GM06990 (cell line): ENCODE measurements around the gene IFTAP.
"Not testable (repeated sequence)": the region's sequence is repeated elsewhere in the genome, so short reads cannot be mapped to it uniquely, and the experiment has no call there.

Experiments used
- DNase-seq: peaks from one replicate; pipeline ENCODE4 v3.0.0-alpha.2; 2011; ENCODE audit not compliant: insufficient read length; ENCODE audit errors: extremely low read depth
- H3K27me3 ChIP-seq: replicated peaks from 2 replicates; pipeline ENCODE4 v1.6.0; 2011; ENCODE audit warnings: low read length; ENCODE audit not compliant: control insufficient read depth, insufficient read depth
- H3K36me3 ChIP-seq: 2 replicates; pipeline ENCODE4 v1.5.1; 2011; ENCODE audit warnings: low read length; ENCODE audit not compliant: control insufficient read depth, insufficient read depth
- H3K4me3 ChIP-seq: replicated peaks from 2 replicates; pipeline ENCODE4 v1.5.1; 2011; ENCODE audit warnings: low read depth, mild to moderate bottlenecking, control low read depth, low read length
- CTCF ChIP-seq: IDR thresholded peaks from 2 replicates; pipeline ENCODE4 v1.5.1; 2011; ENCODE audit warnings: low read length, control low read depth, mild to moderate bottlenecking, inconsistent platforms; ENCODE audit not compliant: insufficient read depth, poor library complexity, severe bottlenecking

Gene IFTAP

DNA sequence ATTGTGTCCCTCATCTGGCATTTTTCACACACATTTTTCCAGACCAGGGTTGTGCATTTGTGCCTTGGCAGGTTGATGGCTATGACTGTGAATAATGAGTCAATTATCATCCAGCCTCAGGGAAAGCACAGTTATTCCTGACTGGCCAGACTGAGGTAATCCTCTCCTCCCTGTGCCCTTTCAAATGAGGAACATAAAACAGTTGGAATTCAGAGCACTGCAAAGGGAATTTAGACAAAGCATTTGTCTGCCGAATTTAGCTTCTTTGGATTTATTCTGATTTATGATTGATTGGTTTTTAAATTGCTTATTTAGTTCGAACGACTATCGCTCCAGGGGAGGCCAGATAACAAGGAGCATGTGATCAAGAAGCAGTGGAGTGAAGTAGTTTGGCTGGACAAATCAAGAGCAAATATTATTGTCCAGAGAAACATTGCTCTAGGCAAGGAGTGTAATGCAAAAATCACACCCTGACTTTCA is 34.5 kb downstream of the IFTAP start:
- no peak for DNase-seq
- Histone ChIP-seq H3K27me3 (no peaks in the 10 kb centered on the region), H3K36me3 (no peaks in the 10 kb centered on the region), H3K4me3 (no peak overlapping the region)
- TF ChIP-seq CTCF = no peak

GRCh38 chr11:36631774-36632173 is 37.5 kb downstream of the IFTAP start:
- TF ChIP-seq CTCF = no peak
- no peak overlapping the region for H3K4me3 ChIP-seq
- H3K27me3 ChIP-seq = no peaks in the 10 kb centered on the region
- H3K36me3 ChIP-seq = no peaks in the 10 kb centered on the region
- peak; percentile 15 for DNase-seq

DNA sequence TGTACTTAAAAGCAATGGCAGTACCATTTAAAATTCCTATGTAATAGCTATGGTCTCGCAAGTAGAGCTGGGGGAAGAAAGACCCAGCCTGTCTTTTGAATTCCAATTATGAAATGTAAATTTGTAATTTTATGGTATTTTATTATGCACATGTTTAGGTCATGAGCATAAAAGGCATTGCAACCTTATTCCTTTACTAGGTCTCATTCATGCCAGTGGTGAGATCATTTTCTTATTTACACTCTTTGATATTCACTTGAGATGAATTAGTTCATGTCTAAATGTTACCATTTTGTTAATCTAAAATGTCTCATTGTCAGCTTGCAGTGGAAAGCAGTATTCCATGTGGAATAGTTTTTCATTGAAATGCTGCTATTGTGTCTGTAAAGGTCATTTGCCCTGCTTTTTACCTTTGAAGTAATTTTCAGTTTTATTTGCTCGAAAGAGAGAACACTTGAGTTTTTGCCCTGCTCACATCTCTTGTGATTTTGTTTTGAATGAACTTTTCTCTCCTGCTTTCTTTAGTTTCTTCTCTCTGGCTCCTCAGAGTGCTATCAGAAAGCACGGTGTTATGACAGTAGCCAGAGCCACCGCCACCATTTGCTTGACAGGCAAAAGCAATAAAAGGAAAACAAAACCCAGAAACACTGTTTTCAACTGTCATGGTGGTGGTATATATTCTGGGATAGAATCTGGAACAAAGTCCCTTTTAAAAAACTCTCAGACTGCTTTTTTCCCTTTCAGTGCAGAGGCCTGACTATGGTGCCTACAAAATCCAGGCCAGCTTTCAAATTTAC is 41.0 kb downstream of the IFTAP start:
- Histone ChIP-seq H3K27me3 (no peaks in the 10 kb centered on the region; the same call in 1 of the 2 replicates), H3K4me3 (no peak overlapping the region), H3K36me3 (no peaks in the 10 kb centered on the region)
- no peak for DNase-seq
- TF ChIP-seq CTCF = no peak

DNA sequence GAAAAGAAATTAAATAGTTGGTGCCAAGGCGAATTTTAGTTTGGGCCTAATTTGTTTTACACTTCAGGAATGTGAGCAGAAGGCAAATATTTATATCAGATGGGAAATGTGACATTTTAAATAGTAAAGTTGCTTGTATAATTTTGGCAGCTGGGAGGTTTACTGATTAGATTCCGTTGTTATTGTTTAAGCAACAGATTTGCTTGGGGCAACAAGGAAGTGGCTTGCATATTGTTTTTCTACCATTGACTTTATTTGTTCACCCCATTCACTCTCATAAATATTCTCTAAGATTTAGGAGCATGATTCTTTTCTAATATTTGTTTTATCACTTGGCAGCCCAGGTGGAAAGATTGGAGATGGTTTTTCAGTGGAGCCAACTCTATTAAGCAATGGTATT is 44.3 kb downstream of the IFTAP start:
- Histone ChIP-seq H3K36me3 (no peaks in the 10 kb centered on the region), H3K27me3 (no peaks in the 10 kb centered on the region; the same call in 1 of the 2 replicates), H3K4me3 (no peak overlapping the region)
- TF ChIP-seq CTCF = no peak
- DNase-seq = no peak

- H3K36me3 ChIP-seq = no peaks in the 10 kb centered on the region
- H3K4me3 ChIP-seq = no peak overlapping the region
- TF ChIP-seq CTCF = no peak
- H3K27me3 ChIP-seq = no peaks in the 10 kb centered on the region
- no peak for DNase-seq
Measured at GRCh38 chr11:36657610-36658267, 63.4 kb downstream of the IFTAP start.

- H3K27me3 ChIP-seq, H3K4me3 ChIP-seq, DNase-seq, H3K36me3 ChIP-seq: not testable (repeated sequence)
Measured at GRCh38 chr11:36661359-36661758, 67.1 kb downstream of the IFTAP start.
